ENCODE results near the gene SAFB2.

SAFB2 gene

GRCh38 chr19:5537870-5538269 is 84.7 kb downstream of the SAFB2 start:
- DNase-seq, result no peak

All from NCI-H2081 (cell line).